NCI-H2029 treated with DMSO at 0.1 percent for 48 hours (cell line): ENCODE measurements around the gene CCDC12.

Source experiments
- DNase-seq: peaks from one replicate; lab custom pipeline; 2025; lab: John Stamatoyannopoulos, UW

Gene CCDC12

DNA sequence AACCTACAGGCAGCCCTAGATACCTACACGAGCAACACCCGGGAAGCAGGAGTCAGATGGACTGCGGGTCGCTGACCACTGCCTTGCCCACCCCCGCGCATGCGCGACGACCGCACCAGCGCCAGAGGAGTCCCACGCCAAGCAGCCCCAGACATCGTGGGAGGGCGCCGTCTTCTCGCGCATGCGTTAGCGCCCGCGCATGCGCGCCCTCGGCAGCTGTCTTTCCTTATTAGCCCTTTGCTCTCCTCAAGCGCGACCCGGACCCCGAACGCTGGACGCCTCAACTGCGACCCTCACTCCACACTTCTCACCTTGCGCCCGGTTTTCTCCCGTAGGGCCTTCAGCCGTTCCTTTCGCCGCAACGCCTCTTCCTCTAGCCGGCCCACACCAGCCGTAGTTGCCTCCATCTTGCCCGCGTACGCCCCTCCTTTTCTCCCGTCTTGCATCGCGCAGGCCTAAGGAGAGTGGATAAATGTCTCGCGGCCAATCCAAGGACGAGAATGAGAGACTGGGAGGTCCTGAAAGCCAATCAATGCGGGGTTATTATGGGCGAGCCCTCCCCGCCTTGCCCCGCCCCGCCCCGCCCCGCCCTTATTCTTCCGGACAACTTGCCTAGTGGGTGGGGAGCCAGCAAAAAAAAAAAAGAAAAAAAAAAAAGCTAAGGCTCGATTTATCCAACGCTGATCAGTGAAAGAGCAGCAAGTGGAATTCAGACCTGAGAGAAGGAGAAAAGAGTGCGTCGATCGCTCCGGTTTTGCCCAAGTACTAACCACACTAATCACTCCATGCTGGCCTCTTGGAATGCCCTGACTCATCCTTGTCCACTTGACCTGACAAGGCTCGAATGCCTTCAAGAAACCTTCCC, at the start of gene CCDC12:
CCDC12 (minus strand) TSS at position 420 of the 865 bp plus-strand sequence; CDS start at position 407, 13 bp downstream.
- peak; percentile 95 for DNase-seq

DNA sequence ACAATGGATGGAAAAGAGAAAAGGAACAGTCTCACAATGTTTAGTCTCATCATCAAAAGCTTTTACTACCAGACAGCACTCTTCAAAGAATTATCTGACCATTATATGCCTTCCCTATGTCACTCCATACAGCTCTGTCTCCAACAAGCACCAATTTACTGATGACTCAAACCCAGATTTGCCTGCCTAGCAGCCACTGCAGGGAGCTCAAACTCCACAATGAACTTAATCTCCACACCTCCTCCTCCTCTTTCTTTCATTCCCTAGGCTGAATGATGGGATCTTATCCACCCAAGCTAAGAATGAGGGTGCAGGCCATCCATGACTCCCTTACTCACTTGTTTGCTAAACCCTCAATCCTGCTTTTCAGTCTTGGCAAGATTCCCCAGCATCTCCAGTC, 48.4 kb upstream of the CCDC12 start:
- DNase-seq: no peak

DNA sequence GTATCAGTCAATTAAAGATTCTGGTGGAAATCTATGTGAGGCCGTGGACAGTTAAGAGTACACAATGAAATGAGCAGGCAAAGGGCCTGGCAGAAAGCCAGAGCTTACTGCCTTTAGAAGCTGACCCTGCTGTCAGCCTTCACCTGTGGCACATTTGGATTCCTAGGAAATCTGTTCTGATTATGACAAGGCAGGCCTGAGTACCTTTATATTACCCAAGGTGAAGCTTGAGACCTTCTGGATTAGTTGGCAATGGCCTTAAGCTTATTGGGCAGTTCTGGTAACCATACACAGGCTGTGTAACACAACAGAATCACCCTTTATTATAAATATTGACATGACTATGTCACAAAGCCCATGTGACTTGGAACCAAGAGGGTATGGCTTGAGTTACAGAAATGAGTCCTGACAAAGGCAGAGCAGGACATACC, 46.1 kb upstream of the CCDC12 start:
- peak; percentile 98 for DNase-seq

GRCh38 chr3:47020311-47020710, 43.8 kb upstream of the CCDC12 start:
- DNase-seq: no peak

DNA sequence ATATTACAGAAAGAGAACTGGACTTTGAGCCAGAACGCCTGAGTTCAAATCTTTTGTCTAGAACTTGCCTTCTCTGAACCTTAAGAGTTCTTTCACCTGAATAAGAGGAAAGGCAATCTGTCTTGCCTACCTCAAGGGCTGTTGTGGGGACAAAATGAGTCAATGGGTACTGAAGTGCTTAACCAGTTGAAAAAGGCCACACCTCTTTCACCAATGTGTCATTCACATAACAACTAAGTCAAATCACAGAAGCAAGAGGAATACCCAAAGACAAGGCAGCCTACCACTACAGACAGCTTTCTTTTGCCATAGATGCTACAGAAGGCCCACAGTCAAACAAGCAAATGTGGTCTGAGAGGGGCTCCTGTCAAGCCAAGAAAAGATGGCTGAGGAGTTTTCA, 42.7 kb upstream of the CCDC12 start:
- no peak for DNase-seq

DNA sequence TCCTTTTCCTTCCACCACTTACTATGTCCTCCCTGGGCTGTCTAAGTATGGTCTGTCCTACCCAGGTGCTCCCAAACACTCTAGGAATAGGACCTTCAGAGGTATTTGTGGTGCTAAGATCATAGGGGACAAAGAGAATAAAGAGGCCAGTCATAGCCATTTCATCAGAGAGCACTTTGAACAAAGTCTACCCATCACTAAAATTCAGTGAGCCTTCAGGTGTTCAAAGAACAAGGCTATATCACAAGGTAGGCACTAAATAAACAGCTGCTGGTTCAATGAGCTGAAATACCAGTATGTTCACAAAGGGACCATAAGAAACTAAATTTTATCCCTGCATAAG, 41.7 kb upstream of the CCDC12 start:
- no peak for DNase-seq

DNA sequence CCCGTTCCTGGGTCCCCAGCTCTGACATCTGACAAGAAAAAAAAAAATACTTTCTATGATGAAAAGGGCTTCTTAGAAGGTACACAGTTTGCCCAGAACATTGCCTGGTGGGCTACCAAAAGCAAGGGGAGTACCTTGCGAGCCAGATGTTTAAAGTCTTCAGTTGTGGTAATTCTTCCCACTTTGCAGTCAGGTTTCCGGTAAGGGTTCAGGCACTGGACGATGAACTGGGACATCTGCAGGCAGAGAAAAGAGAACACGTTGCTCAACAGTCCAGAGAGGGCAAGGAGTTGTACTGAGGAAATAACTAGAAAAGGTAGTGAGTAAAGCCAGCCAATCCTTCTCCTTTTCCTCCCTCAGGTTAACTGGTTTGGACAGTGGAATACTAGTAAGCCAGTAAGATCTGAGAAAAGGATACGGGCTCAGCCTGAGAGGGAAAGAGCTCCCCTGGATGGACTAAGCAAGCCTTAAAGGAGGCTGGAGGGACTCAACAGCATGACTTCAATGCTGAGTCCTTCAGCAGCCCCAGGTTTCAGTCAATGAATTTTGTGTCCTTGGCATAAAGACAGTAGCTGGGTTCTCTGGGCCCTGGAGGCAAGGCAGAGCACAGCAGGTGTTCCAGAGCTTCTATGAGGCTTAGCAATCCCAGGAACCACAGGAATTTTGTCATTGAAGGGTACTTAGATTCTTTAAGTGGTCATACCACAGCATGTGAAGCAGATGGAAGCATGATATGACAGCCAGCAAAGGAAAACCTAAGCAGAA, 41.1 kb upstream of the CCDC12 start:
- DNase-seq: peak; percentile 60

DNA sequence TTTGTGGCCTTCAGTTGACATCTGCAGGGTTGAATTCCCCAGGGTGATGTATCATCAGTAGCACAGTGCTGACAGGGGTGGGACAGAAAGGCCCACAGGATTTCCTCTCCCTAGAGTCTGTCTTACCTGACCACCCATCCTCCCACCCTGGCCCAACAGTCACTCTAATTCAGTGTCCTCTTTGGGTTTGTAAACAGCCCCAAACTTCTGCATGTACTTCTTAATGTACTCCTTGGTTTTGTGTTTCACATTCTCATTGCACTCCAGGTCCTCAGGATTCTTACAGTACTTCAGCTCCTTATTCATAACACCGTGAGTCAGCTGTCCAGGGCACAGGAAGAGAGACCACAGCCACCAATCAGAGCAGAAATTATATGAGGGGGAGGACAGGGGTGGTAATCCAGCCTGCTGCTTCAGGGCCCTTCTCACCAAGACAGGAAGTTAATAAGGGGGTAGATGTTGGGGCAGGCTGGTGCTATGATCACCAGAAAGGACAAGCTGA, 40.4 kb upstream of the CCDC12 start:
- DNase-seq: no peak

DNA sequence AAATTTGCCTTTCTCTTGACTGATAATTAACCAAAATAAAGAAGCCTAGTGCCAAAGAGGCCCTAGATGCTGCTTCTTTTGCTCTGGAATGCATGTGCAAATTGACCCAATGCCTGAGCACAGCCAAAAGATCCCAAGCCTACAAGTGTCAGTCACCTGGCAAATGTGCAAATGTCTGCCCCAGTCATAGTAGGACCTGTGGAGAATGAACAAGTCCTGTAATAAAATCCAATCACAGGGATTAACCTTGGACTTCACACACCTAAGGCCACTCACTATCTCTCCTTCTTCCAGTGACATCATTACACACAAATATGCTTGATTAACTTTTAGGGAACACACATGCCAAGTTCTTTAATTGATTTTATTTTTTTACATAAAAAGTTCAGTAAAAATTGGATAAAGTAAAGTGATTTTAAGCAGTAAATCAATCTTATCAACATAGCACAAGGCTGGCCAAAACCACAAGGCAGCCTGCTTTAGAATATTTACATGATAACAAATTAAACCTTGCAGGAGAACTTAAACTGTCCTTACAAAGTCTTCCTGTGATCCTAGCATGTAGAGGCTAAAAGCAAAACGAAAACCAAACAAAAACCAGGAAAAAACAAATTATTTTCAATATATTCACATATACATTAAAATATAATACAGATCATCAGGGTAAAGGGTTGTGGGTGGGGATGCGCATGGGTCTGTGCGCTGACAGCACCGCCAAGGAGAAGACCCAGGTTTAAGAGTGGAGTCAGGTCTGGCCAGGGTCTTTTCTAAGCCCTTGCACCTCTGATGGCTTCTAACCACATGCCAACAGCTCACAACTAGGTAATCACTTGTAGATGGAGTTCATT, 39.8 kb upstream of the CCDC12 start:
- DNase-seq: no peak

GRCh38 chr3:47015151-47015550, 38.6 kb upstream of the CCDC12 start:
- no peak for DNase-seq

DNA sequence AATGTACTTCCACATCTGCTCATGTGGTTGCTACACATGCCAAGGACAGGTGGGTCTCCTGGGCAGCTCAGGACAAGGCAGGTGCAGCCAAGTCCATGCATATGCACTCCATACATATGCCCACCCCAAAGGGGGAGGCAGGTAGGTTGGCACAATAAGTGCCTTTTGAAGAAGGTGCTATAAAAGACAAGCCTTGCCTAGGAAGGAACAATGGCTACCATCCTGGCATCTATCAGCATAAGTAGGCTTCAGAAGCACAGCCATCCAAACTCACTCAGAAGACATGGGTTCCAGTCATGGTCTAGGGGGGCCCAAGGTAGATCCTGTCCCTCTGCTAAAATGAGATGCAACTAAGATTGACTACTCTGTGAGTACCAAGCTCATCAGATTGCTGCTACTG, 37.5 kb upstream of the CCDC12 start:
- no peak for DNase-seq

- no peak for DNase-seq
These were observed 36.7 kb upstream of the CCDC12 start for GRCh38 chr3:47013231-47013630.

DNA sequence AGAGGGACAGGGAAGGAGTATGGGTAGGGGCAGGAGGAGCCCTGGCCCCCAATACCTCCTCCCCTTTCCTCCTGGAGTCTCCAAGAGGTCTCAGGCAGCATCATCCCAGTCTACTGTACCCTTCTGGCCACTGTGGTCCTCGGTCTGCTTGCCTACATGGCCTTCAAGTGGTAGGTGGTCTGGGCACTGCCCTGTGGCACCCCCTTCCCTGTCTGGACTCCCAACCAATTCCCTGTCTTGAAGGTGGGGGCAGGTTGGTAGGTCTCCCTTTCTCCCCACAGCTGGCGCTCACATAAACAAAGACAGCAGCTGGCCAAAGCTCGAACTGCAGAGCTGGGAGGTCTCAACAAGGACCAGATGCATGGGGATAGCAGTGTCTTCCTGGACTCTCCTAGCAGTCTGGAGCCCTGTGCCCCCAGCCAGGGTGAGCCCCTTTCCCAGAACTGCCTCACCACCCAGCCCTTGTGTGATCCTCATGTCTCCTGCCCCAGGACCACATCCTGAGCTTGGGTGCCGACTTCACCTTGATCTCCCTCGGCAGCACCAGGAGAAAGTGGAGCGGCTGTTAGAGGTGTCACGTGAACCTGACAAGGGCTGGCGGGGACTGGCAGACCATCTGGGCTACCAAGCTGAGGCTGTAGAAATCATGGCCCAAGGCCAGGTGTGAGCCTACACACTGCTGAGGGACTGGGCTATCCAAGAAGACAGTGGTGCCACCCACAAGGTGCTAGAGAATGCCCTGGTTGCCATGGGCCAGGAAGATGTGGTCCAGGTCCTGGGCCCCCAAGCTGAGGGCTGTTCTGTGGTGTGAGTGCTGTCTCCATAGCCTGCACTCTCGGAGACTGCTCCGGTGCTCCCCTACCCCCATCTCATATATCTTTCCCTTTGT, 36.0 kb upstream of the CCDC12 start:
- DNase-seq: peak; percentile 13

DNA sequence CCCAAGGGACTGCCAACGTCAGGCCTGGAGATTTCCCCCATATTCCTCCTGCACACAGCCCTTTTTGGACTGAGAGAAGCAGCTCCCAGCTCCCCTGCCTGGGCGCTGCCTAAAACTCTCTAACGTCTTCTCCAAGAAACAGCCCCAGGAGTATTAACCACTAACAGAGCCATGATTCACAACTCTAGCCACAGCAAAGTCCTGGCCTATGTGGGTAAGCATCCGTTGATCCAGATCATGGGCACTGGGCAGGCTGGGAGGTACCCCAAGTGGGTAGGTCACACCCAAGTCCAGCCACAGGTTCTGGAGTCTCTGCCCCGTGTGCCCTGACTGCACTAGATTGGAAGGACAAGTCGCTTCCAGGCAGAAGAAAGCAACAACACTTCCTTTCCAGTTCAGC, 34.8 kb upstream of the CCDC12 start:
- DNase-seq: no peak

- DNase-seq: no peak
These were observed 34.4 kb upstream of the CCDC12 start for GRCh38 chr3:47010910-47011309.

- no peak for DNase-seq
These were observed 33.7 kb upstream of the CCDC12 start for GRCh38 chr3:47010111-47010712.

DNA sequence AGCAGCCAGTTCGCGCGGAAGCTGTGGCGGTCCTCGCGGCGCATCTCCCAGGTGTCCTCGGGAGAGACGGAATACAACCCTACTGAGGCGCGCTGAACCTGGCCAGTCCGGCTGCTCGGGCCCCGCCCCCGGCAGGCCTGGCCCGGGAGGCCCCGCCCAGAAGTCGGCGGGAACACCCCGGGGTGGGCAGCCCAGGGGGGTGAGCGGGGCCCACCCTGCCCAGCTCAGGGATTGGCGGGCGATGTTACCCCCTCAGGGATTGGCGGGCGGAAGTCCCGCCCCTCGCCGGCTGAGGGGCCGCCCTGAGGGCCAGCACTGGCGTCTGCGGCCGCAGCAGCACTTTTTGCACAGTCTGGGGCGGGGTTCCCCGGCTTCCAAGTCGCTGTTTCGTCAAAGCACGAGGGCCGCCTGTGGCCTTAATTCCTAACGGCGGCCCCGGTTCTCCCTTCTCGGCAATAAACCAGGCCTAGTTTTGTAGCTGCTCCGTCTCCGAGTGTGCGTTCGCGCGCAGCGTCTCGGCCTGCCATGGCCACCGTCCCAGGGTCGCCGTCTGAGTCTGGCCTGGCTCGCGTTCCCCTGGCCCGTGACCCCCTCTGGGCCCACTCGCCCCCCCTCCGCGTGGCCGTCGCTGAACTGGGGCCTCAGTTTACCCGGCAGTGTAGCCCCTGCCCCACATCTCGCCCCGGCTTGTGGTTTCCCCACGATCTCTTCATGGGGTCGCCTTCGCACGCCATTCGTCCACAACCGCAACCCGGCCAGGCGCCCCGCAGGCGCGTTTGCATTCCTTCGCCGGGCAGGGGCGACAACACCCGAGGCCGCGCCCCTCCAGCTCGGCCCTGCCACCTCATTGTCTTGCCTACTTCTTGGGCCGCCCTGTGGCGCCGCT, 32.9 kb upstream of the CCDC12 start:
- peak; percentile 71 for DNase-seq

- DNase-seq: no peak
These were observed 32.3 kb upstream of the CCDC12 start for GRCh38 chr3:47008851-47009224.

- DNase-seq: no peak
These were observed 31.8 kb upstream of the CCDC12 start for GRCh38 chr3:47008234-47008796.
